H1 (cell line): ENCODE data around the gene OSBP2. TPM values are rescaled to one million over a fixed set of nuclear protein-coding genes. Genes with fewer than 3 reads are reported as not detected.

Source experiments
- CTCF ChIA-PET: fragments of 300-600 bp; sonication (Branson Sonifier 250); formaldehyde crosslinking; loops from one replicate; lab custom pipeline; 2021; ENCODE audit not compliant: partially characterized antibody; lab: Charles Lee
- POLR2A ChIA-PET: fragments of 300-600 bp; sonication (Branson Sonifier 250); formaldehyde crosslinking; loops from one replicate; lab custom pipeline; 2021; ENCODE audit warnings: inconsistent platforms; ENCODE audit not compliant: partially characterized antibody; lab: Charles Lee
- DNase-seq, 2 experiments: peaks; one replicate each; pipeline versions ENCODE4 v3.0.0 to v3.0.0-alpha.2; 2010 to 2022; ENCODE audit warnings: low spot score in 2 of 2, low read depth in 1 of 2, mixed read lengths in 1 of 2
- FAIRE-seq: peaks from 2 replicates; lab custom pipeline; 2011; peaks lifted over from hg19 to GRCh38; lab: Jason Lieb, UNC
- H2AFZ ChIP-seq: 2 replicates; pipeline ENCODE4 v1.8.1; 2012; ENCODE audit warnings: low read length, inconsistent platforms
- H2AK5ac ChIP-seq: 2 replicates; pipeline ENCODE4 v1.6.1; 2013; ENCODE audit warnings: low read depth, low read length
- H2BK120ac ChIP-seq: replicated peaks from 2 replicates; pipeline ENCODE3; 2013; ENCODE audit warnings: low read depth, low read length, inconsistent platforms
- H2BK12ac ChIP-seq: 2 replicates; pipeline ENCODE4 v1.6.1; 2013; ENCODE audit warnings: low read depth, low read length
- H2BK15ac ChIP-seq: 2 replicates; pipeline ENCODE4 v1.6.1; 2013; ENCODE audit warnings: low read length
- H2BK20ac ChIP-seq: 2 replicates; pipeline ENCODE4 v1.6.1; 2013; ENCODE audit warnings: low read length
- H2BK5ac ChIP-seq: 2 replicates; pipeline ENCODE4 v1.6.1; 2013; ENCODE audit warnings: low read depth, low read length
- H3K14ac ChIP-seq: 2 replicates; pipeline ENCODE4 v1.6.1; 2013; ENCODE audit warnings: inconsistent platforms; ENCODE audit not compliant: insufficient read length
- H3K18ac ChIP-seq: 2 replicates; pipeline ENCODE4 v1.6.1; 2013; ENCODE audit warnings: low read length; ENCODE audit errors: extremely low read depth
- H3K23ac ChIP-seq: 2 replicates; pipeline ENCODE4 v1.6.1; 2013; ENCODE audit warnings: inconsistent platforms; ENCODE audit not compliant: insufficient read length
- H3K23me2 ChIP-seq: 2 replicates; pipeline ENCODE4 v1.6.1; 2013; ENCODE audit warnings: low read depth, low read length
- H3K27ac ChIP-seq: 2 replicates; pipeline ENCODE4 v1.6.1; 2011; ENCODE audit warnings: low read depth, low read length, inconsistent platforms
- H3K27me3 ChIP-seq, 4 experiments: replicated peaks in 1 of 4; 1 replicate in 1 of 4; 2 replicates in 3 of 4; pipeline versions ENCODE4 v1.6.1 to v1.8.1; 2011 to 2013; ENCODE audit warnings: low read length in 3 of 4, mild to moderate bottlenecking in 3 of 4, inconsistent platforms in 2 of 4, mixed read lengths in 2 of 4, moderate library complexity in 1 of 4; ENCODE audit not compliant: control insufficient read depth in 3 of 4, insufficient read depth in 3 of 4; ENCODE audit errors: extremely low read depth in 1 of 4
- H3K36me3 ChIP-seq, 4 experiments: 2 replicates each; pipeline versions ENCODE4 v1.6.1 to v1.8.1; 2011 to 2013; ENCODE audit warnings: mild to moderate bottlenecking in 4 of 4, low read length in 3 of 4, moderate library complexity in 2 of 4, control low read depth in 1 of 4, inconsistent platforms in 1 of 4; ENCODE audit not compliant: insufficient read depth in 4 of 4, control insufficient read depth in 2 of 4
- H3K4ac ChIP-seq: replicated peaks from 2 replicates; pipeline ENCODE3; 2013; ENCODE audit warnings: low read length, low read depth, mixed read lengths, inconsistent platforms; ENCODE audit not compliant: insufficient read length
- H3K4me1 ChIP-seq, 4 experiments: replicated peaks in 1 of 4; 1 replicate in 1 of 4; 2 replicates in 3 of 4; pipeline versions ENCODE4 v1.6.1 to v1.8.1; 2011 to 2013; ENCODE audit warnings: low read length in 3 of 4, inconsistent platforms in 2 of 4, mixed read lengths in 1 of 4; ENCODE audit not compliant: insufficient read depth in 4 of 4, control insufficient read depth in 3 of 4
- H3K4me2 ChIP-seq, 2 experiments: 2 replicates each; pipeline versions ENCODE4 v1.6.1 to v1.8.1; 2011 to 2013; ENCODE audit warnings: low read depth in 2 of 2, low read length in 2 of 2, control low read depth in 1 of 2, inconsistent platforms in 1 of 2, mild to moderate bottlenecking in 1 of 2; ENCODE audit not compliant: insufficient read depth in 1 of 2
- H3K4me3 ChIP-seq, 4 experiments: fragments of 200-600, 300-600 bp in 1 of 4; sonication (generic), shearing (Covaris generic), sonication (Bioruptor Twin) in 1 of 4; 2 replicates each; pipeline versions ENCODE4 v1.5.1 to v1.8.1; 2011 to 2016; ENCODE audit warnings: low read length in 4 of 4, low read depth in 3 of 4, control low read depth in 2 of 4, inconsistent platforms in 2 of 4, mild to moderate bottlenecking in 2 of 4, mixed read lengths in 1 of 4, moderate library complexity in 1 of 4; ENCODE audit not compliant: insufficient read depth in 2 of 4; ENCODE audit errors: extremely low read depth in 1 of 4
- H3K56ac ChIP-seq: replicated peaks from 2 replicates; pipeline ENCODE3; 2013; ENCODE audit warnings: low read depth, mild to moderate bottlenecking, mixed read lengths, low read length, inconsistent platforms; ENCODE audit not compliant: insufficient read length
- H3K79me1 ChIP-seq: 2 replicates; pipeline ENCODE4 v1.6.1; 2013; ENCODE audit warnings: low read depth, low read length, control low read depth
- H3K79me2 ChIP-seq, 2 experiments: 2 replicates each; pipeline versions ENCODE4 v1.6.1 to v1.8.1; 2012 to 2013; ENCODE audit warnings: low read length in 2 of 2, mild to moderate bottlenecking in 2 of 2, inconsistent platforms in 1 of 2; ENCODE audit not compliant: insufficient read depth in 2 of 2, control insufficient read depth in 1 of 2
- H3K9ac ChIP-seq, 4 experiments: replicated peaks in 1 of 4; 1 replicate in 1 of 4; 2 replicates in 3 of 4; pipeline versions ENCODE4 v1.6.1 to v1.8.1; 2011 to 2013; ENCODE audit warnings: low read depth in 3 of 4, low read length in 3 of 4, control low read depth in 2 of 4, mild to moderate bottlenecking in 2 of 4, moderate library complexity in 2 of 4, inconsistent platforms in 1 of 4; ENCODE audit errors: extremely low read depth in 1 of 4
- H3K9me3 ChIP-seq, 2 experiments: 2 replicates each; pipeline versions ENCODE4 v1.6.1 to v1.8.1; 2012 to 2013; ENCODE audit warnings: mild to moderate bottlenecking in 2 of 2, moderate library complexity in 2 of 2, control low read depth in 1 of 2, inconsistent platforms in 1 of 2, low read depth in 1 of 2, low read length in 1 of 2, mixed read lengths in 1 of 2; ENCODE audit not compliant: insufficient read depth in 2 of 2
- H4K20me1 ChIP-seq, 2 experiments: replicated peaks in 1 of 2; 2 replicates each; pipeline versions ENCODE3 to v1.8.1; 2011 to 2013; ENCODE audit warnings: inconsistent platforms in 2 of 2, low read length in 2 of 2, mild to moderate bottlenecking in 1 of 2; ENCODE audit not compliant: insufficient read depth in 2 of 2, control insufficient read depth in 1 of 2
- H4K5ac ChIP-seq: 2 replicates; pipeline ENCODE4 v1.6.1; 2013; ENCODE audit warnings: low read length, low read depth, mixed read lengths, inconsistent platforms; ENCODE audit not compliant: insufficient read length
- H4K8ac ChIP-seq: 2 replicates; pipeline ENCODE4 v1.8.0; 2013; ENCODE audit warnings: mild to moderate bottlenecking, moderate library complexity, low read length, inconsistent platforms; ENCODE audit not compliant: insufficient read depth; ENCODE audit errors: extremely low read depth
- H4K91ac ChIP-seq: replicated peaks from 2 replicates; pipeline ENCODE3; 2013; ENCODE audit warnings: low read length, mixed read lengths, inconsistent platforms; ENCODE audit not compliant: insufficient read length
- ASH2L ChIP-seq: fragments of 200-600, 300-600 bp; sonication (generic); IDR thresholded peaks from one replicate; pipeline ENCODE4 v1.7.1; 2017; ENCODE audit warnings: low read length
- ATF2 ChIP-seq: IDR thresholded peaks from 2 replicates; pipeline ENCODE4 v1.6.1; 2012; ENCODE audit warnings: low read length, inconsistent platforms
- CHD1 ChIP-seq: IDR thresholded peaks from 2 replicates; pipeline ENCODE4 v1.6.1; 2012; ENCODE audit warnings: low read depth, low read length, improper control_type of control experiment
- E2F6 ChIP-seq: IDR thresholded peaks from 2 replicates; pipeline ENCODE4 v1.6.1; 2012; ENCODE audit warnings: inconsistent platforms
- EP300 ChIP-seq, 2 experiments: IDR thresholded peaks; 1 replicate in 1 of 2; 2 replicates in 1 of 2; pipeline ENCODE4 v1.6.1; 2011 to 2012; ENCODE audit warnings: low read depth in 2 of 2, low read length in 2 of 2, mild to moderate bottlenecking in 2 of 2, borderline replicate concordance in 1 of 2, inconsistent platforms in 1 of 2, moderate library complexity in 1 of 2
- EZH2 ChIP-seq: fragments of 200-600 bp; sonication (generic); IDR thresholded peaks from 2 replicates; pipeline ENCODE4 v1.7.1; 2012; ENCODE audit warnings: low read depth, mild to moderate bottlenecking, moderate library complexity, low read length, inconsistent platforms; ENCODE audit not compliant: severe bottlenecking
- JUN ChIP-seq: IDR thresholded peaks from 2 replicates; pipeline ENCODE4 v1.6.1; 2011; ENCODE audit warnings: low read depth, mild to moderate bottlenecking, improper control_type of control experiment, low read length
- KDM5A ChIP-seq: fragments of 200-600 bp; IDR thresholded peaks from 2 replicates; pipeline ENCODE4 v1.7.1; 2012; ENCODE audit warnings: mild to moderate bottlenecking, low read length, inconsistent platforms, mixed read lengths
- NRF1 ChIP-seq: IDR thresholded peaks from 2 replicates; pipeline ENCODE4 v1.6.1; 2011; ENCODE audit warnings: mild to moderate bottlenecking, low read depth, low read length, improper control_type of control experiment
- RNF2 ChIP-seq: fragments of 200-900, 300-1000 bp; sonication (generic); IDR thresholded peaks from 2 replicates; pipeline ENCODE4 v1.7.1; 2016; ENCODE audit warnings: borderline replicate concordance, low read depth, mild to moderate bottlenecking, antibody characterized with exemption, low read length; ENCODE audit not compliant: poor library complexity, severe bottlenecking; ENCODE audit errors: missing control alignments
- TEAD4 ChIP-seq: IDR thresholded peaks from 2 replicates; pipeline ENCODE4 v1.6.1; 2012; ENCODE audit warnings: low read depth, low read length, inconsistent platforms, mixed read lengths
- whole genome bisulfite sequencing, 2 experiments: shearing (Covaris generic) in 1 of 2; methylation state at CpG; one replicate each; pipeline versions ENCODE4 v1.1.6 to v1.1.7; 2013 to 2015; ENCODE audit warnings: low lambda C conversion rate in 2 of 2, mixed read lengths in 2 of 2, inconsistent platforms in 1 of 2, low coverage in 1 of 2, missing lambda C conversion rate in 1 of 2; ENCODE audit not compliant: insufficient replicate concordance in 2 of 2, insufficient coverage in 1 of 2, insufficient read length in 1 of 2; ENCODE audit errors: extremely low coverage in 1 of 2, missing lambda C conversion rate in 1 of 2; 5-methylcytosine and 5-hydroxymethylcytosine counted together
- polyA plus RNA-seq, 7 experiments: library from polyadenylated mRNA; depleted of rRNA in 3 of 7; stranded (reverse) in 5 of 7; unstranded in 2 of 7; fragments of >200 nt in 5 of 7; fragments of 200-250 nt in 2 of 7; gene quantifications; 1 replicate in 5 of 7; 2 replicates in 1 of 7; 4 replicates in 1 of 7; pipeline versions ENCODE4 v1.2.1 to v1.2.3, GENCODE V29; 2011 to 2013; ENCODE audit warnings: missing spikeins in 2 of 7, mixed read lengths in 2 of 7
- total RNA-seq: library from RNA; stranded (reverse); fragmentation: NEBNext Ultra II Directional; extraction: Animal tissue kit (Norgen Biotek cat#: 25700); gene quantifications from 2 replicates; pipeline ENCODE4 v1.2.1, GENCODE V29; 2021

OSBP2 gene
- total and polyA plus RNA-seq, 2 of the 8 experiments (the other 6 are each of a cell fraction or from before 2014, with no cell fraction given) = 3.4 to 3.7 TPM

GRCh38 chr22:30861131-30861530 is 166.5 kb downstream of the OSBP2 start:
- Histone ChIP-seq H3K14ac (no peak overlapping the region), H2AFZ (no peak overlapping the region), H3K9ac (no peak overlapping the region), H3K27me3 (no peaks in the 10 kb centered on the region), H3K27ac (no peak overlapping the region; the same call in 1 of the 2 replicates), H3K4me1 (0 out of 7 replicates have a peak, but pooled peaks cover 0 to 5% (median 0%) of the 10 kb centered on the region in 4 experiments), H3K9me3 (no peaks in the 10 kb centered on the region), H4K20me1 (peaks cover 0 to 2% of the 10 kb centered on the region in 2 experiments), H3K18ac (no peak overlapping the region), H3K23ac (no peak overlapping the region), H3K36me3 (no peaks in the 10 kb centered on the region), H2BK12ac (no peak overlapping the region), H3K79me1 (no peaks in the 10 kb centered on the region), H3K4me3 (no peak overlapping the region), H3K23me2 (no peaks in the 10 kb centered on the region), H4K5ac (no peak overlapping the region), H4K91ac (no peak overlapping the region), H3K4me2 (no peak overlapping the region), H2AK5ac (no peak overlapping the region), H3K4ac (no peak overlapping the region), H3K79me2 (no peaks in the 10 kb centered on the region), H2BK15ac (no peak overlapping the region), H2BK120ac (no peak overlapping the region), H2BK20ac (no peak overlapping the region), H3K56ac (no peak overlapping the region), H4K8ac (no peak overlapping the region; the same call in 1 of the 2 replicates), H2BK5ac (no peak overlapping the region)
- CTCF ChIA-PET = interaction anchor here (0.7 to 2.9 kb wide), 6 partner anchors 10 to 97 kb away, joined by 3 to 9 read pairs (median 4); no protein-coding TSS in a partner anchor
- FAIRE-seq = no peak
- DNase-seq = peak in 1 of 2 experiments; percentile 38
- 91% methylated on average over 8 of the region's 9 CpGs; no CpG with 5 or more reads in 1 of the 2 experiments for WGBS, 2 experiments
- POLR2A ChIA-PET = interaction anchor here (1.0 kb wide), 1 partner anchor 159 kb away, joined by 3 read pairs; no protein-coding TSS in a partner anchor
- TF ChIP-seq ASH2L (no peak), E2F6 (no peak), NRF1 (no peak), JUN (no peak), RNF2 (no peak), ATF2 (no peak), CHD1 (no peak), EP300 (IDR thresholded peaks at IDR 0.05; ENCODE audit: borderline replicate concordance in 1 of 2, low read depth in 2 of 2, low read length in 2 of 2) (no peak), EZH2 (no peak), TEAD4 (no peak), KDM5A (no peak)
